OCI-LY1 (cell line): ENCODE measurements around the gene NR3C1.

ENCODE experiments used
- CTCF ChIP-seq: fragments of 200-600 bp; sonication (generic), shearing (Covaris generic); IDR thresholded peaks from 2 replicates; pipeline ENCODE4 v1.5.1; 2017; ENCODE audit warnings: mild to moderate bottlenecking, antibody characterized with exemption, low read length, moderate library complexity, mixed read lengths
- EZH2 ChIP-seq: fragments of 200-600 bp; sonication (generic), shearing (Covaris generic); IDR thresholded peaks from 2 replicates; pipeline ENCODE4 v1.8.0; 2017; ENCODE audit warnings: borderline replicate concordance, mixed run types, mild to moderate bottlenecking, antibody characterized with exemption, low read length, moderate library complexity, mixed read lengths

GRCh38 chr5:143403334-143403592 lies 223 bp downstream of the NR3C1 start:
- TF ChIP-seq CTCF (no peak), EZH2 (no peak)
